Neural progenitor cell (in vitro differentiated cells): Measurements from ENCODE around the gene ABHD1.
"Not testable (repeated sequence)": the region's sequence is repeated elsewhere in the genome, so short reads cannot be mapped to it uniquely, and the experiment has no call there.

Experiments used
- EZH2 ChIP-seq: fragments of 200-600 bp; sonication (generic); IDR thresholded peaks from 2 replicates; pipeline ENCODE4 v1.6.1; 2017; ENCODE audit warnings: antibody characterized with exemption, mild to moderate bottlenecking, moderate library complexity
- TF ChIP-seq, protein P1 (sequence below): fragments of 200-600 bp; sonication (generic); IDR thresholded peaks from 2 replicates; pipeline ENCODE4 v1.5.1; 2017; ENCODE audit warnings: antibody characterized with exemption, mild to moderate bottlenecking

DNA sequence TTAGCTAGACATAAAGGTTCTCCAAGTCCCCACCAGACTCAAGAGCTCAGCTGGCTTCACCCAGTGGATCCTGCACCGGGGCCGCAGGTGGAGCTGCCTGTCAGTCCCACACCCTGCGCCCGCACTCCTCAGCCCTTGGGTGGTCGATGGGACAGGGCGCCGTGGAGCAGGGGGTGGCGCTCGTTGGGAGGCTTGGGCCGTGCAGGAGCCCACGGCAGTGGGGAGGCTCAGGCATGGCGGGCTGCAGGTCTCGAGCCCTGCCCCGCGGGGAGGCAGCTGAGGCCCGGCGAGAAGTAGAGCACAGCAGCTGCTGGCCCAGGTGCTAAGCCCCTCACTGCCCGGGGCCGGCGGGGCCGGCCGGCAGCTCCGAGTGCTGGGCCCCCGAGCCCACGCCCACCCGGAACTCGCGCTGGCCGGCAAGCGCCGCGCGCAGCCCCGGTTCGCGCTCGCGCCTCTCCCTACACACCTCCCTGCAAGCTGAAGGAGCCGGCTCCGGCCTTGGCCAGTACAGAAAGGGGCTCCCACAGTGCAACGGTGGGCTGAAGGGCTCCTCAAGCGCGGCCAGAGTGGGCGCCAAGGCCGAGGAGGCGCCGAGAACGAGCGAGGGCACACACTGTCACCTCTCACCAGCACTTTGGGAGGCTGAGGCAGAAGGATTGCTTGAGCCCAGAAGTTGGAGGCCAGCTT, 12.1 kb upstream of the ABHD1 start:
- TF ChIP-seq, protein P1, sequence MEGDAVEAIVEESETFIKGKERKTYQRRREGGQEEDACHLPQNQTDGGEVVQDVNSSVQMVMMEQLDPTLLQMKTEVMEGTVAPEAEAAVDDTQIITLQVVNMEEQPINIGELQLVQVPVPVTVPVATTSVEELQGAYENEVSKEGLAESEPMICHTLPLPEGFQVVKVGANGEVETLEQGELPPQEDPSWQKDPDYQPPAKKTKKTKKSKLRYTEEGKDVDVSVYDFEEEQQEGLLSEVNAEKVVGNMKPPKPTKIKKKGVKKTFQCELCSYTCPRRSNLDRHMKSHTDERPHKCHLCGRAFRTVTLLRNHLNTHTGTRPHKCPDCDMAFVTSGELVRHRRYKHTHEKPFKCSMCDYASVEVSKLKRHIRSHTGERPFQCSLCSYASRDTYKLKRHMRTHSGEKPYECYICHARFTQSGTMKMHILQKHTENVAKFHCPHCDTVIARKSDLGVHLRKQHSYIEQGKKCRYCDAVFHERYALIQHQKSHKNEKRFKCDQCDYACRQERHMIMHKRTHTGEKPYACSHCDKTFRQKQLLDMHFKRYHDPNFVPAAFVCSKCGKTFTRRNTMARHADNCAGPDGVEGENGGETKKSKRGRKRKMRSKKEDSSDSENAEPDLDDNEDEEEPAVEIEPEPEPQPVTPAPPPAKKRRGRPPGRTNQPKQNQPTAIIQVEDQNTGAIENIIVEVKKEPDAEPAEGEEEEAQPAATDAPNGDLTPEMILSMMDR = not testable (repeated sequence)
- not testable (repeated sequence) for TF ChIP-seq EZH2
